ENCODE results near the gene GBP5.
A peak's percentile ranks its signal among the peaks of the same experiment; 100 is the strongest.
"Not testable (repeated sequence)": the region's sequence is repeated elsewhere in the genome, so short reads cannot be mapped to it uniquely, and the experiment has no call there.

Gene GBP5, protein sequence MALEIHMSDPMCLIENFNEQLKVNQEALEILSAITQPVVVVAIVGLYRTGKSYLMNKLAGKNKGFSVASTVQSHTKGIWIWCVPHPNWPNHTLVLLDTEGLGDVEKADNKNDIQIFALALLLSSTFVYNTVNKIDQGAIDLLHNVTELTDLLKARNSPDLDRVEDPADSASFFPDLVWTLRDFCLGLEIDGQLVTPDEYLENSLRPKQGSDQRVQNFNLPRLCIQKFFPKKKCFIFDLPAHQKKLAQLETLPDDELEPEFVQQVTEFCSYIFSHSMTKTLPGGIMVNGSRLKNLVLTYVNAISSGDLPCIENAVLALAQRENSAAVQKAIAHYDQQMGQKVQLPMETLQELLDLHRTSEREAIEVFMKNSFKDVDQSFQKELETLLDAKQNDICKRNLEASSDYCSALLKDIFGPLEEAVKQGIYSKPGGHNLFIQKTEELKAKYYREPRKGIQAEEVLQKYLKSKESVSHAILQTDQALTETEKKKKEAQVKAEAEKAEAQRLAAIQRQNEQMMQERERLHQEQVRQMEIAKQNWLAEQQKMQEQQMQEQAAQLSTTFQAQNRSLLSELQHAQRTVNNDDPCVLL

DNA sequence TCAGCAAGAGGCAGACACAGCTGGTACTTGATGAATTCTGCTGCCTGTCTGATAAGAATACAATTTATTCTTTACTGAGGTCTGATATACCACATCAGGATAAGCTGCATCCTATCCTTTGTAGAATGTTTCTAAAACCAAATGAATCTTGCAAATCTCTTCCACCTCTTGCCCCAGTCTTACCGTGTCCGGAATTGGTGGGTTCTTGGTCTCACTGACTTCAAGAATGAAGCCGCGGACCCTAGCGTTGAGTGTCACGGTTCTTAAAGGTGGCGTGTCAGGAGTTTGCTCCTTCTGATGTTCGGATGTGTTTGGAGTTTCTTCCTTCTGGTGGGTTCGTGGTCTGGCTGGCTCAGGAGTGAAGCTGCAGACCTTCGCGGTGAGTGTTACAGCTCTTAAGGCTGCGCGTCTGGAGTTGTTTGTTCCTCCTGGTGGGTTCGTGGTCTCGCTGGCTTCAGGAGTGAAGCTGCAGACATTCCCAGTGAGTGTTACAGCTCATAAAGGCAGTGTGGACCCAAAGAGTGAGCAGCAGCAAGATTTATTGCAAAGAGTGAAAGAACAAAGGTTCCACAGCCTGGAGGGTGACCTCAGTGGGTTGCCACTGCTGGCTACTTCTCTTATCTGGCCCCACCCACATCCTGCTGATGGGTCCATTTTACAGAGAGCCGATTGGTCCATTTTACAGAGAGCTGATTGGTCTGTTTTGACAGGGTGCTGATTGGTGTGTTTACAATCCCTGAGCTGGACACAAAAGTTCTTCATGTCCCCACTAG is at the start of gene GBP5:
Gene GBP5, minus strand, starts transcription at position 592 of the 773 bp plus-strand sequence. CDS start 3,305 bp downstream, outside the sequence.
- peak; percentile 33 for DNase-seq

- no peak for DNase-seq
These were observed 49.7 kb upstream of the GBP5 start for GRCh38 chr1:89322402-89322801.

GRCh38 chr1:89312572-89312971 is 39.9 kb upstream of the GBP5 start:
- no peak for DNase-seq

- no peak for DNase-seq
These were observed 39.1 kb upstream of the GBP5 start for GRCh38 chr1:89311757-89312156.

DNA sequence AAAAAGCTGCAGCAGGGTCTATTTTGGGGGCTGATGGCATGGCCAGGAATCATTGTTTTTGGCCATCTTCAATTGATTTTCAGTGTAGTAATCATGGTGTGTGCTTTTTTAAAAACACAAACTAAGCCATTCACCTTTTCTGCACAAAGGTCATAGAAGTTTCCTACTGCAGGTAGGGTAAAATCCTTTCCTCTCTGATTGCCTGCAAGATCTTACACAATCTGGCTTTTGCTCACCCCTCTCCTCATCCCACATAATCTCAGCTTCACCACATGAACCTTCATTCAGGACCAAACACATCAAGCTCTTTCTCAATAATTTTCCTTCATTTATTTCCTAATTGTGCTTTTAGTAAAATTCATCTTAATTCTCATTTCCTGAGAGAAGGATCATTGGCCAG is 38.3 kb upstream of the GBP5 start:
- DNase-seq, result no peak

DNA sequence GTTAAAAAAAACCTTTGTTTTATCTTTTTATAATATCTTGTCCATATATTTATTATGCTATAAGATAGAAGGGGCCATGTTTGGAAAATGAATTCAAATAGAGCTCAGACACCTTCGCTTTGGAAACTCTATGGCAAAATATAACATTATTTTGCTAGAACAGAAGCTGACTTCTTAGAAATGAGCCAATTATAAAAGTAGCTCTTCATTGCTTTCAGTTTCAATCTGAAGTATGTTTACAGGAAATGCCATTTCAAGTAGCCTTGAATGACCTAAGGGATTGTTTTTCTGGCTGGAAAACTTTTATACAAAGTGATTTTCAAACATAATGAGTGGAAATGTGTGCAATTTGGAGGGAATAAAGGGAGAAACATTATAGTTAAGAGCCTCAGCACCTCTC is 37.8 kb upstream of the GBP5 start:
- DNase-seq, result no peak

DNA sequence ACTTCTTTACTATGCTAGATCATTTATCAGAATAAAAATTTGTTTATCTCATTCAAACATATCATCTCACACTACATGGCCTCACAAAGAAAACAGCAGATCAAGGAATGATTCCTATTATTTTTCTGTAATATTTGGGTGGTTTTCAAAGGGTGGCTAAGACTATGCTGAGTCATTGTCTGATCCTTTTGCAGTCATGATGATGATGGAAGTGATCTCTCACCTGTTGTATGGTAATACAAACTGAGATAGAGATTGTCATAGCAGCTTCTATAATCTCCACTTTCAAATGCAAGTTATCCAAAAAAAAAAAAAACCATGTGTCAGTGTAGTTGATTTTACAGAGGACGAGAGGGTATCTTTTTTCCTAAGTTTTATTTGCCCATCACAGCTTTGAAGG is 37.2 kb upstream of the GBP5 start:
- no peak for DNase-seq

DNA sequence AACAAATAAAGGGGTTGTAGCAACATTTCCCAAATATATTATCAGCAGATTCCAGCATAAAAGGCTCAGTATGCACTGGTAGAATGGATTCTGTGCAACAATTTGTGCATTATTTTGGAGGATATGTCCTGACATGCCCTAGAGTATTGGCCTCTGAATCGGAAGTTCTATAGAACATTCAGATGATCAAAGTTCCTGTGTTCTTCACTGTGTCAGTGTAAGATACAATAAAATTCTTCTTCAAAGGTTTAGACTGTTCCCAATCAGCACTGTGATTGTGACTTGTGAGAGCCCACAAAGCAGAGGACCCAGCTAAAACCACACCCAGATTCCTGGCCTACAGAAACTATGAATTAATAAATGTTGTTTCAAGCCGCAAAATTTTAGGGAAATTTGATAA is 33.6 kb upstream of the GBP5 start:
- DNase-seq, result no peak

GRCh38 chr1:89305493-89305892 is 32.8 kb upstream of the GBP5 start:
- DNase-seq, result no peak

GRCh38 chr1:89304572-89305230 is 32.0 kb upstream of the GBP5 start:
- no peak for DNase-seq

DNA sequence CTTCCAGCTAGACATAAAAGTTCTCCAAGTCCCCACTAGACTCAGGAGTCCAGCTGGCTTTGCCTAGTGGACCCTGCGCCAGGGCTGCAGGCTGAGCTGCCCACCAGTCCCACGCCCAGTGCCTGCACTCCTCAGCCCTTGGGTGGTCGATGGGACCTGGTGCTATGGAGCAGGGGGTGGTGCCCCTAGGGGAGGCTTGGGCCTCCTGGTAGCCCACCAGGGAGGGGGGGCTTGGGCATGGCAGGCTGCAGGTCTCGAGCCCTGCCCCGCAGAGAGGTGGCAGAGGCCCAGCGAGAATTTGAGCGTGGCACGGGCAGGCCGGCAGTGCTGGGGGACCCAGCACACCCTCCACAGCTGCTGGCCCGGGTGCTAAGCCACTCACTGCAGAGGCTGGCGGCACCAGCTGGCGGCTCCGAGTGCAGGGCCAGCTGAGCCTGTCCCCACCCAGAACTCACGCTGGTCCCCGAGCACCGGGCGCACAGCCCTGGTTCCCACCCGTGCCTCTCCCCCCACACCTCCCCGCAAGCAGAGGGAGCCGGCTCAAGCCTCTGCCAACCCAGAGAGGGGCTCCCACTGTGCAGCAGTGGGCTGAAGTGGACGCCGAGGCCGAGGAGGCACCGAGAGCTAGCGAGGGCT is 30.2 kb upstream of the GBP5 start:
- no peak for DNase-seq

GRCh38 chr1:89299739-89300463 is 27.2 kb upstream of the GBP5 start:
- DNase-seq, result not testable (repeated sequence)

GRCh38 chr1:89298461-89298860 is 25.8 kb upstream of the GBP5 start:
- DNase-seq, result no peak

DNA sequence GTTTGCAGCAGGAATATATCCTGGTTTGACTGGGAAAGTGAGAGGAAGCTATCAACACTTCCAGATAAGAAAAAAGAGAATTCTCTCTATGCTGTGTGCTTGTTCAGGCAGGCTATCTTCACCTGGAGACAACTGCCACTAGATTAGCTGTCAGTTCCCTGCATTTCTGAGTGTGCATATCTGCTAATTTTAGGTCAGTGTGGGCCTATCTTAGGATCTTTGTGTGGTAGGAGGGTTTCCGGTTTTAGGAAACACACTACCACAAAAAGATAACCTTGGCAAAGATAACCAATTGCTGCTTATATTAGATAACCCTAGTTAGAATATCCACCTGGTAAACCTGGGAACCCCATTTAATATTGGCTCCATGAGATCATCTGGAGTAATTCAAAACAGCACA is 22.5 kb upstream of the GBP5 start:
- no peak for DNase-seq

- DNase-seq, result no peak
These were observed 18.6 kb upstream of the GBP5 start for GRCh38 chr1:89291276-89291675.

GRCh38 chr1:89288051-89288340 is 15.3 kb upstream of the GBP5 start:
- no peak for DNase-seq

DNA sequence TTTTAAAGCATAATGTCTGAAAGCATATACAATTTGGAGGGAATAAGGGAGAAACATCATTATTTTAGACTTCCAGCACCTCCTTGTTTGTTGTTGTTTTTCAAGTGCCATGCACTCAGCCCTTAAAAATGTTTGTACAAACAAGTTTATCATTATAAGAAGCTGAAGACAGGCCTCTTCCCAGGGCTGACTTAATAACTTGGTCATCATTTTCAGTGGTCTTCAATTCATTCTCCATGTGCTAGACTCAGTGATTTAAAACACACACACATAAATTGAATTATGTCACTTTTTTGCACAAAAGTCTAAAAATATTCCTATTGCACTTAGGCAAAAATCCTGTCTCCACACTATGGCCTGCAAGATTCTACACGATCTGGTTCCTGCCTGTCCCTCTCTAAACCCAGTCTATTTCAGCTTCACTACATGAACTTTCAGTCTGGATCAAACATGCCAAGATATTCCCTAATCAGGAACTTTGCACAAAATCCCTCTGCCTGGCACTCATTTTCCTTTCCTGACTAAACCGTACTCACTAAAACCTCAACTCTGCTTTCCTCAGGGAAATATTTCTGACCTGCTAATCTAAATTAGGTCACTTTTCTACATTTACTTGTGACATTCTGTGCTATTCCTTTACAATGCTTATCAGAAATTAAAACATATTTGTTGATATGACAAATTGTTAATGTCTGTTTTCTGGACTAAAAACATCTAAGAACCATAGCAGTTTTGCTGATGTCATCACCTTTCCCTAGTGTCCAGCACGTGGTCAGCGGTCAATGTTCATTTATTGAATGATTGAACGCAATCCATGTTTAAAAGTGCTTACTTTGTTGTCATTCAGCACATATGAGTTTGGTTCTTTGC is 14.8 kb upstream of the GBP5 start:
- DNase-seq, result no peak

- no peak for DNase-seq
These were observed 14.0 kb upstream of the GBP5 start for GRCh38 chr1:89286549-89287180.

DNA sequence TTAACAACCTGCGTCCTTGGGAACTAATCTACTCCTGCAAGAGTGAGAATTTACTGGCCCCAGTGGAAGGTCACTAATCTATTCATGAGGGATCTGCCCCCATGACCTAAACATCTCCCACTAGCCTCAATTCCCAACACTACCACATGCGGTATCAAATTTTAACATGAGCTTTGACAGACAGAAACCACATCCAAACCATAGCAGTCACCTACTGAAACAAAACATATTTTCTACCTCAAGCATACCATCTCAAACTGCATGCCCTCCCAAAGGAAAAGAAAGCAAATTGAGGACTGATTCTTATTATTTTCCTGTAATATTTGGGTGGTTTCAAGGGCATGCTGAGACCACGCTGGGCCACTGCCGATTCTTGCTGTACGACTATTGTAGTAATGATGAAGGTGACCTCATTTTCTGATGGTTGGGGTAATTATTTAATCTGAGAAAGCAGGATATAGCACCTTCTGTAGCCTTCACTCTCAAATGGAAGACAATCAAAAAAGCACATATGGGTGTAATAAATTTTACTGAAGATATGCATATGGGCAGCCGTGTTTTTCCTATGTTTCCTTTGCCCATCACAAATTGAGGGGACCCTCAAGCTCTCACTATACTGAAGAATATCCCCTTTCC is 13.2 kb upstream of the GBP5 start:
- no peak for DNase-seq

DNA sequence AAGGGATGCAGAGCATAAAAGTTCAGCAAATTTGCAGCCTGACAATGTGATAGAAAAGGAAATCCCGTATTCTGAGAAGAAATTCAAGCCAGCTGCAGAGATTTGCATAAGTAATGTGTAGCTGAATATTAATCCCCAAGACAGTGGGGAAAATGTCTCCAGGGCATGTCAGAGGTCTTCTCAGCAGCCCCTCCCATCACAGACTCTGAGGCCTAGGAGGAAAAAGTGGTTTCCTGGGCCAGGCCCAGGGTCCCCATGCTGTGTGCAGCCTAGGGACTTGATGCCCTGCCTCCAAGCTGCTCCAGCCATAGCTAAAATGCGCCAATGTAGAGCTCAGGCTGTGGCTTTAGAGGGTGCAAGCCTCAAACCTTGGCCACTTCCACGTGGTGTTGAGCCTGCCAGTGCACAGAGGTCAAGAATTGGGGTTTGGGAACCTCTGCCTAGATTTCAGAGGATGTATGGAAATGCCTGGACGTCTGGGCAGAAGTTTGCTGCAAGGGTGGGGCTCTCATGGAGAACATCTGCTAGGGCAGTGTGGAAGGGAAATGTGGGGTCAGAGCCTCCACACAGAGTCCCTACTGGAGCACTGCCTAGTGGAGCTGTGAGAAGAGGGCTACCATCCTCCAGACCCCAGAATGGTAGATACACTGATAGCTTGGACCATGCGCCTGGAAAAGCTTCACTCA is 11.6 kb upstream of the GBP5 start:
- DNase-seq, result not testable (repeated sequence)
